DMS53 treated with DMSO at 0.1 percent for 48 hours (cell line): Measurements from ENCODE around the gene CPNE8.

Source experiments
- DNase-seq: peaks from one replicate; lab custom pipeline; 2025; ENCODE audit not compliant: unreplicated experiment; lab: John Stamatoyannopoulos, UW

The CPNE8 gene

GRCh38 chr12:38898001-38898684 is 7.2 kb downstream of the CPNE8 start:
- DNase-seq = no peak

- DNase-seq = no peak
These were observed 9.9 kb downstream of the CPNE8 start for GRCh38 chr12:38895446-38895845.

GRCh38 chr12:38892976-38893375 is 12.4 kb downstream of the CPNE8 start:
- no peak for DNase-seq

GRCh38 chr12:38892087-38892786 is 13.2 kb downstream of the CPNE8 start:
- peak; percentile 77 for DNase-seq

GRCh38 chr12:38890102-38890855 is 15.1 kb downstream of the CPNE8 start:
- no peak for DNase-seq

GRCh38 chr12:38889297-38889815 is 16.0 kb downstream of the CPNE8 start:
- DNase-seq = no peak

- no peak for DNase-seq
These were observed 17.6 kb downstream of the CPNE8 start for GRCh38 chr12:38887770-38888169.

- DNase-seq = no peak
These were observed 18.5 kb downstream of the CPNE8 start for GRCh38 chr12:38886931-38887330.

- peak; percentile 89 for DNase-seq
These were observed 19.3 kb downstream of the CPNE8 start for GRCh38 chr12:38886064-38886463.

GRCh38 chr12:38884666-38885065 is 20.7 kb downstream of the CPNE8 start:
- no peak for DNase-seq

GRCh38 chr12:38883629-38884134 is 21.7 kb downstream of the CPNE8 start:
- DNase-seq = no peak

GRCh38 chr12:38880288-38880687 is 25.1 kb downstream of the CPNE8 start:
- DNase-seq = no peak

- no peak for DNase-seq
These were observed 26.4 kb downstream of the CPNE8 start for GRCh38 chr12:38878986-38879385.

- no peak for DNase-seq
These were observed 27.1 kb downstream of the CPNE8 start for GRCh38 chr12:38878333-38878705.

- DNase-seq = no peak
These were observed 29.7 kb downstream of the CPNE8 start for GRCh38 chr12:38875586-38876228.

- DNase-seq = no peak
These were observed 32.8 kb downstream of the CPNE8 start for GRCh38 chr12:38872561-38872960.

- no peak for DNase-seq
These were observed 33.2 kb downstream of the CPNE8 start for GRCh38 chr12:38872156-38872555.

- no peak for DNase-seq
These were observed 36.4 kb downstream of the CPNE8 start for GRCh38 chr12:38869036-38869435.

- no peak for DNase-seq
These were observed 54.9 kb downstream of the CPNE8 start for GRCh38 chr12:38850461-38850860.

- DNase-seq = no peak
These were observed 58.1 kb downstream of the CPNE8 start for GRCh38 chr12:38847247-38847646.

GRCh38 chr12:38844267-38844666 is 61.1 kb downstream of the CPNE8 start:
- DNase-seq = no peak
